Embryonic facial prominence (tissue), 1 donor: Measurements from ENCODE around the gene HAAO.
"Not testable (repeated sequence)": the region's sequence is repeated elsewhere in the genome, so short reads cannot be mapped to it uniquely, and the experiment has no call there.

Source experiments
- DNase-seq: peaks from one replicate; pipeline ENCODE4 v3.0.0-alpha.2; 2016; ENCODE audit errors: extremely low spot score

Gene HAAO

GRCh38 chr2:42792583-42793333, at the start of gene HAAO:
Gene HAAO (minus strand): TSS chr2:42792583. CDS start chr2:42792536, 47 bp downstream.
- DNase-seq: no peak

GRCh38 chr2:42841344-42841743, 49.0 kb upstream of the HAAO start:
- no peak for DNase-seq

GRCh38 chr2:42840760-42841159, 48.4 kb upstream of the HAAO start:
- no peak for DNase-seq

- DNase-seq: no peak
Measured at GRCh38 chr2:42839809-42840501, 47.6 kb upstream of the HAAO start.

- DNase-seq: no peak
Measured at GRCh38 chr2:42838133-42838532, 45.8 kb upstream of the HAAO start.

- DNase-seq: no peak
Measured at GRCh38 chr2:42835577-42836371, 43.4 kb upstream of the HAAO start.

- DNase-seq: no peak
Measured at GRCh38 chr2:42834161-42834560, 41.8 kb upstream of the HAAO start.

GRCh38 chr2:42832289-42832634, 39.9 kb upstream of the HAAO start:
- DNase-seq: no peak

- DNase-seq: not testable (repeated sequence)
Measured at GRCh38 chr2:42831575-42832288, 39.3 kb upstream of the HAAO start.

GRCh38 chr2:42830922-42831574, 38.7 kb upstream of the HAAO start:
- DNase-seq: no peak

GRCh38 chr2:42829671-42830440, 37.5 kb upstream of the HAAO start:
- no peak for DNase-seq

- DNase-seq: no peak
Measured at GRCh38 chr2:42828487-42829425, 36.4 kb upstream of the HAAO start.

GRCh38 chr2:42827647-42828486, 35.5 kb upstream of the HAAO start:
- peak; percentile 77 for DNase-seq

GRCh38 chr2:42826231-42826630, 33.8 kb upstream of the HAAO start:
- no peak for DNase-seq

GRCh38 chr2:42824454-42824807, 32.0 kb upstream of the HAAO start:
- DNase-seq: no peak

- no peak for DNase-seq
Measured at GRCh38 chr2:42823744-42824453, 31.5 kb upstream of the HAAO start.

GRCh38 chr2:42819160-42819559, 26.8 kb upstream of the HAAO start:
- no peak for DNase-seq

- no peak for DNase-seq
Measured at GRCh38 chr2:42815726-42816125, 23.3 kb upstream of the HAAO start.
